ENCODE data around the gene CTDSPL.

Gene CTDSPL

DNA sequence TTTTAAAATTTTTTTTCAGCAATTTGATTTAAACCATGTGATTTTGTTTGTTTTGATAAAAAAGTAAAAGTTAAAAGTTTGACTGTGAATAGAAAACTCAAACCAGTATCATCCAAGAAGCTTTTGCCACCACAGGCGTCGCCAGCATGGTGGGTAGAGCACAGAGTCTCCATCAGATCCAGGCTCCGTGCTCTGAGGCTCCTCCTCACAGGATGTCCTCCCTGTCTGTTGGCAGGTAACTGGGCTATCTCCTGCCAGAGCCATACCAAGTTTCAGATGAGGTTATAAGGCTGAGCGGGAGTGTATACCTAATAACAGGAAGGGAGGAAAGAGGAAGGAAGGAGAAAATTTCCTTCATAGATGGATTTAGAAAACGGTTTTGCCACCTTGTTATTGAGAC is 28.8 kb downstream of the CTDSPL start:
- no peak for DNase-seq (ENCODE audit: low read depth in 2 of 2)

DNA sequence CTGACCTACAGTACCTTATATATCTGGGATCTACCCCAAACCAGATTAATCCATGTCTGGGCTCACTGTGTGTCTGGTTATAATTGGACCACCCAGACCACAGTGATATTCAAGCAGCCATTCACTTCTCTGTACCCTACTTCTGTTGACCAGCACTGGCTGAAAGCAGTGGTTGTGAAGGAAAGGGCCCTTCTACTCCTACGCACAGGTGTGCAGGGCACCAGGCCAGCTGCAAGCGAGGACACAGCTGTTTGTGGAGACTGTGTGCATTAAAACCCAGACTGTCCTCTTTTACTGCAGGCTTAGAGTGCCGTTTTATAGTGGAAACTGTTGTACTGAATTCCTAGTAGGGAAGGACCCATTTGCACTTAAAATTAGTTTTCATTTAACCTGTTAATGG is 29.5 kb downstream of the CTDSPL start:
- no peak for DNase-seq (ENCODE audit: low read depth in 2 of 2)

DNA sequence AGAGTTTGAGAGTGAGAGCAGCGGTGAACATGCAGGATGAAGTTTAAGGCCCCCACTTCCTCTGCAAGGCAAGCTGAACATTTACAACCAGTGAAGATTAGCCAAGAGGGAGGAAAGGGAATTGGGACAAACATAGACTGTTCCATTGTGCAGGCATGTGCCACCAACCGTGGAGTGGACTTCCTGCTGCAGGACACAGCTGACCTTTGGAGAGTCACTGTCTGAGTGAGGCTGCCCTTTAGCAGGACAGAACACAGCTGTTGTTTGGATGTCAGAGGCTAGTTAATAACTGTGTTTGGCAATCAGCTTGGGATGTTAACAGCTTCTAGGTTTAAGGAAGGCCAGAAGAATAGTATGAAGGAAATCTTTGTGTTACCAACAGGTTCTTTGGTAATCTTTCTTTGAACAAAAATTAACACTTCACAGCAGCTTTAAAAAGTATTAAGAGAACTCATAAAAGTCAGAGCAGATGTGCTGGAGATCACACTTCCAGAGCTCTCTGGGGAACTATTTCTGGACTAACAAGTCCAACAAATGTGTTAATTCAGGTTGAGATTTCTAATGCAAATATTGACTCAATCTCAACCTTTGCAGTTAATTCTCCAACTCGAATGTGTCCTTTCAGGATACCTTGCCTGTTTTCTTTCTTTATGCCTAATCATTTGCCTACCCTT is 31.4 kb downstream of the CTDSPL start:
- no peak for DNase-seq (ENCODE audit: low read depth in 2 of 2)

DNA sequence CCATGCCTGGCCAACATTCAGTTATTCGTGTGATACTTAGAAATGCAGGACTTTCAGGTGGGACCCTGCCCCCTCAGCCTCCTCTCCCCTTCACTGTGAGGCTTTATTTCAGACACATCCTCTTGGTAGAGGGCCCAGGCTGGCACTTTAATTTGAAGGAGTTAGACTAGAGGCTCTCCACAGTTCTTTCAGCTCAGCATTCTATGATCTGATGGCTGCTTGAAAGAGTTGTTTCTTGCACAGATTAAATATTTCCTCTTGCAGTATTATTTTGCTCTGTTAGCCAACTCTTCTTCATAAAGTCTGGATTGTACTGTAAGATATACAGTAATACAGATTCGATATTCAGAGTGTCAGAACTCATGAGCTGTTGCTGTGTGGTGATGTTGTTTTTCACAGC is 35.1 kb downstream of the CTDSPL start:
- no peak for DNase-seq (ENCODE audit: low read depth in 2 of 2)

DNA sequence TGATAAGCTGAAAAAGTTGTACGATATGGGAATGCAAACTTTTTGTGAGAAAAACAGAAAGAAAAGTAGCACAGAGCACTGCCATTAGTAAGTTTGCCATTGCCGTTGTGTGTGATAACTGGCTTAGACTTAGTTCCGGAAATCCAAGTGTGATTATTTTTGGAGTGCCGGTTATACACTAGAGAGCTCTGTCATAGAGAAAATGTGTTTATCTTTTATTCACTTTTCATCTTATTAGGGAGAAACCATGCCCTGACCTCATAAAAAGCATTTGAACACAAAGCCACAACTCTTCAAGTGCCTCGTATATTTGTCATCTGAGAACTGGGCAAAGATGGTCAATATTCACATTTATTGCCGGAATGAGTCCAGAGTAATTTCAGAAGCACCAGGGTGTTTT is 36.1 kb downstream of the CTDSPL start:
- DNase-seq (ENCODE audit: low read depth in 2 of 2), result no peak

DNA sequence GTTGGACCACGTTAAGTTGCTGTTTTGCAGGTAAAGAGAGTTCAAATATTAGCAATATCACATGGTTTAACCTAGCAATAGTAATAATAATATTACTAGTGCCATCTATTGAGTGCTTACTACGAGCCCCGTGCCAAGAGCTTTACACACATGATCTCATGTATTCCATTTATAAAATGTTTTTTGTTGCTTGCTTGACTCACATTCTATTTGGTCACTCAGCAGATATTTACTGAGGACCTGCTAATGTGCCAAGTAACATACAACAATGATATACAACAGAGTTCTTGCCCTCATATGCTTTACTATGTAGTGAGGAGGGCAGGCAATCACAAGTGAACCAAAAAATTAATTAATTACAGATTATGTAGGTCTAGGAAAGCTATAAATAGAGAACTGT is 36.7 kb downstream of the CTDSPL start:
- DNase-seq (ENCODE audit: low read depth in 2 of 2), result no peak

DNA sequence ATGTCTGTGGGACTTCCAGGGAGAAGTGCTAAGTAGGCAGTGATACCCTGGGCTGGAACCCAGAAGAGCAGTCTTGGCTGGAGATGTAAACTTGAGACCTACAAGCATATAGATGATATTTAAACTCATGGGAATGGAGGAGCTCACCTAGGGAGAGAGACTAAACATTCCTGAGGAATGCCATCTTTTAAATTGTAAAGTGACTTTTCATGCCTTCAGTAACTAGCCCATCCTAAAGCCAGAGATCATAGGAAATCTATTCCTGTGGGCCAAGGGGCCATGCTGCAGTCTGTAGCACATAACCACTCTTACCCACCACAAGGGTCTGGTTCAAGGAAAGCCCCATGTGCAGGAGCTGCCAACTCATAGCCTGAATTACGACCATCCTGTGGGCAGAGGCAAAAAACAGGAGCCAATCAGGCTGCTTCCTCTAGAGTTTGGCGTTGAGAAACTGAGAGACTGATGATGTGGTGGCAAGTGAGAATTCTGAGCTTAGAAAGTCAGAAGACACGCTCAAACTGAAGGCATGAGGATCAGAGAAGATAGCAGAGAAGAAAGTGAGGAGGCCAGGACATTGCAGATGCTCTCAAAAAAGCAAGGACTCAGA is 37.5 kb downstream of the CTDSPL start:
- no peak for DNase-seq (ENCODE audit: low read depth in 2 of 2)

DNA sequence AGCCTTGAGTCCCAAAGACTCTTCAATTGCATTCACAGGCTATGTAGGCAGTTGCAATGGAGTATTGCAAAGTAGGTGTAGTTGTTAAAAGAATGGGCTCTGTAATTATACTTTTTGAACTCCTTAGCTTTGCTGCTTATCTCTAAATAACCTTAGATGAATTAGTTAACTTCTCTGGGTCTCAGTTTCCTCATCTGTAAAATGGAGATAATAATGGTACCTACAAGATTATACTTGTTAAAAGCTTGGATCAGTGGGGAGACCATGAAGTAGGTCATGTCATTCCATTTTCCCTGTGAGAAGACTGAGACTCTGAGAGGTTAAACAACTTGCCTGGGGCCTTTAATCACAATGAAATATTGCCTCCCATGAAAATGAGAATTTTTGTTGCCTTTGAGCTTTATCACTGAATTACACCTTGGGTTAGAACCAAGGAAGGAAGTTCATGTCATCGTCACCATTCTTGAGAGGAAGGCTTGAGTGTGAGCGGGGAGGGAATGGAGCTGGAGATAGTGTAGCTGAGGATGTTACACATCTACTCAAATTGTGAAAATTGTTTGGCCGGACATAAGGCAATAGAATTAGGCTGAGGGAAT is 38.1 kb downstream of the CTDSPL start:
- DNase-seq (ENCODE audit: low read depth in 2 of 2), result no peak

DNA sequence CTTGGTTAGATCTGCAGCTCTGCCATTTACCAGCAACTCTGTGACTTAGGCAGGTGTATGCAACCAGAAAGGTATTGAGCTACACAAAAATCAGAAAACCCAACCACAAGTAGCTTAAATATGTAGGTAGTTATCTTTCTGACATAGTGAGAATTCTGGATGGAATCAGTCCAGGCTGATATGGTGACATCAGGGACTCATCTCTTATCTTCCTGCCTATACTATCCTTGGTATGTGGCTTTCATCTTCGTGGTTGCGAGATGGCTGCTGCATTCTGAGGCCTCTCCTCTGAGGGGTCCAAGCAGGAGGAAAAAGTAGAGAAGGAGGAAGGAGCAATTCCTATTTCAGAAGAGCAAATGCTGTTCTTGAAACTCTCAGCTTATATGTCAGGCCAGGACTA is 40.0 kb downstream of the CTDSPL start:
- DNase-seq (ENCODE audit: low read depth in 2 of 2), result no peak

DNA sequence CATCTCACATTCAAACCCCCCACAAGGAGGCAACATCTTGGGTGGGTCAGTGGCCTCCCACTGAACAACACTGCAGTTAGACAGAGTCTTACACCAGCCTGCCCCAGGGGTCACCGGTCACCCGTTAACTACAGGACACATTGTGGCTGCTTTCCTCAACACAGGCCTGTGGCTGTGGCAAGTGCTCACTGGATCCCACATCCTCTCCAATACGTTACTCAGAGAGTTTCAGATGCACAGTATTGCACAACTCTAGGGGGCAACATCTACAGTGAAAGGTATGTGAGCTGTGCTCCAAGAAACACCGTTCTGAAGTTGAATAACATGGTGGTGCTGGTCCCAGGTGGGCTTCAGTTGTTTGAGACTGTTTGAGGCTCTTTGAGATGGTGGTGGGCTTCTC is 41.0 kb downstream of the CTDSPL start:
- no peak for DNase-seq (ENCODE audit: low read depth in 2 of 2)

DNA sequence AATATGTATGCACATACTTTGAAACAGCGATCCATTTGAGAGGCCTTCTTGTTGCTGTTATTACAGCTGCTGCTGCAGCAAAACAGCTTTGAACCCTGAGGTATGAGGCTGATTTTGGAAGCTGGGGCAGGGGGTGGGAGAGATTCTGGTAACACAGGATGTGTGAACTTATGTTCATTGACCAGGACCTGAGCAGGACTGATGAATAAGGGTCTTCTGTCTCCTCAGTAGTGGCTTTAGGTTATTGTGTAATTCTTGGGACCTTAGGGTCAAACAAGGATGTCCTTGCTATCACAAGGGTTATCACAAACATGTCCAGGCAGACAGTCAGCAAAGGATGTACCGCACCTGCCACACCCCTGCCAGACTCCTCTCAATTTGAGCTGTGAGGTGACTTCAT is 41.6 kb downstream of the CTDSPL start:
- no peak for DNase-seq (ENCODE audit: low read depth in 2 of 2)

DNA sequence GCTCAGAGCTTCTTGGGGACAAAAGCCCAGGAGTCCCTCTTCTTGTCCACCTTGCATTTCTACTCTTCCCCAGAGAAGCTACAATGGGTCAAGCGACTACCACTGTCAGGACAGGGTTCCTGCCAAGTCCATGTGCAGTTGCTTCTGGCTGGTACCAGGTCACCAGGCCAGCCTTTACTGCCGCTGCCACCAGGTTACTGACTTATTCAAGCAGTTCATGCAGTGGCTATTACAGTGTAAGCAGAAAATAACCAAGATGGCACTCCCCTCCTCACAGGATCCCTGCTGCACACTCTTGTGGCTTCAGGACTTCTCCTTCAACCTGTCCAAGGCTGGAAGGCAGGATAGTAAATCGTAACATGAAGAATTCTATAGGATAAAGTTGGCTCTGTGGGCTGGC is 42.1 kb downstream of the CTDSPL start:
- no peak for DNase-seq (ENCODE audit: low read depth in 2 of 2)

DNA sequence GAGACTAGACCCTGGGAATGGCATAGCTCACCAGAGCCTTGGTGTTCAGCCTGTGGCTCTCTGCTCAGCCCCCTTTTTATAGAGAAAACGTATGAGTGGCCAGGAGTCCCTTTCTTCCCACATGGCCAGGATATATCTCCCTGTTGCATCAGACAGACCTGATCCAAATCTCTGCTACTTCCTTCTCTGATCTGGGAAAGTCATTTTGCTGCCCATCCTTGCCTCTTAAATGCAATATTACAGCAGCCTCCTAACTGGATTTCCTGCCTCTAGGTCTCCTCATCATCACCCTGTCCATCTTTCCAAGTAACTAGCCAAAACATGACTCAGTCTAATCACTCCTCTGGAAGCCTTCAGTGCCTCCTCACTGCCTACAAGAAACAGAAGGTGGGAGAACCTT is 42.9 kb downstream of the CTDSPL start:
- no peak for DNase-seq (ENCODE audit: low read depth in 2 of 2)

DNA sequence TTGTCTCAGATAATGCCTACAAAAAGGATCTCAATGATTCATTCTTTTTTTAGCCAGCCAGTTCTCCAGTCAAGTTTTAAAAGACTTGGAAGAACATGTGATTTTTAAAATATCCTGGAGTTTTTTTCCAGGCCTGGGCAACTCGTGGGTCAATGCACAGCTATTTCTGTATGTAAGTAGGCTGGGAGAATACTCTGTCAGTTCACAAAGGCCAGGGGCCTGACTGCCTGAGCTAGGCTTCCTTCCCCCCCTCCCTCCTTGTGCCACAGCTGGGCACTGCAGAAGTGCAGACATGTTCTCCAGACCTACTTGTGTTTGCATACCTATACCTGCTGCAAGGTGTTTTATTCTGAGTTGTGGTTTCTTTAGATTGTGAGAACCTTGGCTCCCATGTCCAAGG is 43.7 kb downstream of the CTDSPL start:
- DNase-seq (ENCODE audit: low read depth in 2 of 2), result no peak

DNA sequence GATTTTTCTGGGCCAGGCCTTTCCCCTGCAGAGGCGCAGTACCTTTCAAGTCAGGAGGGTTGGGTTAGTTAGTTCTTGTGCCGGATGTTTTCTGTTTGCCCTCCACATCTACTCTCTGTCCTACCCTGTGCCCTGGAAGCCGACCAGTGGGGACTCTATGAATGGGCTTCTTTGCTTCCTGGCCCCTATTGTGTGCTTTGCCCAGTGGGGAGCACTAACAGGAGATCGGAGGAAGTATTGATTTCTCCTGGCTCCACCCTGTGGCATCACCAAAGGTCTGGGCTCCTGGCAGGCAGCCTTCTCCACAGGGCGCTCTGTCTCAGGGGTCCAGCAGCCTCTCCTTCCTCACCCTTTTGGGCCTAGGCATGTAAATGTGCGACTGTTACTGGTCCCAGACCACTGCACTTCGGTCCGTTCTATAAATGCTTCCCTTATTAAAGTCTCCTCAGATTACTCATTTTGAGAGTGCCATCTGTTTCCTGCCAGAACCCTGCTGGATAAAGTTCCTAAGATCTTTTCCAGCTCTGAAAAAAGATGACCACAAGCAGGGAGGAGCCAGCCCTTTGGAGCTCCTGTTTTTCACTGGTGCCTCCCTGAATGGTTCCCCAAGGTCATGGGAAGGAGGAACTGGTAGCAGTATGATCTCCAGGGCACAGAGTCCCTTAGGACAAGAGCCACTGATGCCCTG is 44.5 kb downstream of the CTDSPL start:
- DNase-seq (ENCODE audit: low read depth in 2 of 2), result no peak

DNA sequence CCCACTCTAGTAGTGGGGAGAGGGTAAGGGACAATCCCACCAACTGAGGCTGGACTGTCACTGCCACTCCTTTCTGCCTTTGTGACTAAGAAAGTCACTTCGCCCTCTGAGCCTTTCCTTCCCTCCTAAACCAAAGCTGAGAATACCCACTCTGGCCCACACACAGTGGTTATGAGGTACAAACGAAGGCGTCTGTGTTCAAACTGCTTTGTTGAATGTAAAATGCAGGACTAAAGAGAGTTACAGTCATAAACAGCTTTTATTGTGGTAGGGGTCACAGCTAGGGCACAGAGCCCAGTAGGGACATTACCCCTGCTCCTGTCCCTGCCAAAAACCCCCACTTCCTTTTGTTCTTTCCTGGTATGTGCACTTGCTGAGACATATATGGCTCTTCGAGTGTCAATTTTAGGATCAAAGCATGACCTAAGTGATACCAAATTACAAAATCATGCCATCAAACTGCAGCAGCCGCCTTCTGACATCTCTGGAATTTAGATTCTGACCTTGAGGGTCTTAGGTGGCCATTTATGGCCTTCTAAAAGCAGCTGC is 45.1 kb downstream of the CTDSPL start:
- DNase-seq (ENCODE audit: low read depth in 2 of 2), result no peak

DNA sequence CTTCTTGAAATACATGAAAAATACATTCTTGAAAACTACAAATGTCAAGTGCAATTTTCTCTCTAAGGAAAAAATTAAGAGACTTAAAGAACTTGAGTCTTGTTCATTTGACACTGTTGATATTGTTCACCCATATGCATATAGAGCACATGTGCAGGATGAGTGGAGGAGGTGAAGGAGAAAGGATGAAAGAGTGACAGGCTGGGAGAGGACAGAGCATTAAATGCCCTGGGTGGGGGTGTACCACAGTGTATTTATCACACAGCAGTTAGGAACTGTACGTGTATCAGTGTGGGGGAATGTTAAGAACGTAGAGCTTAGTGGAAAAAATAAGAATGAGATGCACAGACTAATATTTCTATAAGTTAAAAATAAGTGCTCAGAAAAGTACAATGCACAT is 45.7 kb downstream of the CTDSPL start:
- no peak for DNase-seq (ENCODE audit: low read depth in 2 of 2)

DNA sequence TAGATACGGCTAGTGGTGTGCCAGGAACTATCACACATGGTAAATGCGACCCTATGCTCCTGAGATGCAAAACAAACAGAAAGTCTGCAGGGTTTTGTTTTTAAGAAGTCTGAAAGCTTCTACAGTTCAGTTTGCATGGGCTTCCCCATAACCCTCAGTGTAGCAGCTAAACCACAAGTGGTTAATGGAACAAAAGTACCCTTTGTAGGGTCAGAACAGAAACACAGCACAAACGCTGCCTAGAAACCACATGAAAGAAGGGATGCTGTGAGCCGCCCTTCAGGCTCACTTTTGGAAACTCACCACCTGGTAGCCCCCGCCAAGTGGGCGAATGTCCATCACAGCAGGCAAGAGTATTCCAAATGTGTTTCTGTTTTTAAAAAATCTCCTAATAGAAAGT is 46.2 kb downstream of the CTDSPL start:
- DNase-seq (ENCODE audit: low read depth in 2 of 2), result no peak

DNA sequence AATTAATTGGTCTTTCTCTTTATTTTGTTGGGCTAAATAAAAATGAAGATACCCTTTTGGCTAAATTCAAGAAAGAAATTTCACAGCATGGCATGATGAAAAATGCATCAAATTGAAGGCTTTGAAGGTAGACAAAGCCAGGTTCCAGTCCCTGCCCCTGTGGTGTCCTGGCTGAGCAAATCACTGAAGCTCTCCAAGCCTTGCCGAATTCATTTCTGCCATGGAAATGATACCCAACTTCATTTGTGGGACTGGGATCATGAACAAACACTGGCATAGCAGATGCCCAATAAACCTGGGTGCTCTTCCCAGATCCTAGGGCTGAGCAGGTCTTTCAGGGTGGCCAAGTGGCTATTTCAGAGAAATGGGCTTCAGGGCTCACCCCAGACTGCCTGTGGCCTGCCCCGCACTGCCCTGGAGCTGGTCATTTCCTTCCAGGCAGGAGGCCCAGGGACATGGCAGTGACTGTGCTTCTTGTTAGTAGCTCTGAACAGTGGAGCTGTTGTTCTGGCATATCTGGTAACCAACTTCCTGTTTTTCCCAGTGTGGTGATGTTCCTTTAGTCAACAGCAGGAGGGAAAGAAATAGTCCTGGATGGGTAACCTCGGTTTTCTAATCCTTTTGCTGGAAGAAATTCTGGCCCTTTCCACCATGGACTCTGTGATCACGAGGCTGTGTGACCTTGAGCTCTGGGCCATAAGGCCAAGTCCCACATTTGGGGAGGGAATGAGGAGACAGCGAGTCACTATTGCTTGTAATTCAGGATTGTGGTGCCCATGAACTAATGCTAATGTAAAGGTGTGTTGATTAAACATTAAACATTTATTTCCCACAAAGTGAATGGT is 47.6 kb downstream of the CTDSPL start:
- no peak for DNase-seq (ENCODE audit: low read depth in 2 of 2)

DNA sequence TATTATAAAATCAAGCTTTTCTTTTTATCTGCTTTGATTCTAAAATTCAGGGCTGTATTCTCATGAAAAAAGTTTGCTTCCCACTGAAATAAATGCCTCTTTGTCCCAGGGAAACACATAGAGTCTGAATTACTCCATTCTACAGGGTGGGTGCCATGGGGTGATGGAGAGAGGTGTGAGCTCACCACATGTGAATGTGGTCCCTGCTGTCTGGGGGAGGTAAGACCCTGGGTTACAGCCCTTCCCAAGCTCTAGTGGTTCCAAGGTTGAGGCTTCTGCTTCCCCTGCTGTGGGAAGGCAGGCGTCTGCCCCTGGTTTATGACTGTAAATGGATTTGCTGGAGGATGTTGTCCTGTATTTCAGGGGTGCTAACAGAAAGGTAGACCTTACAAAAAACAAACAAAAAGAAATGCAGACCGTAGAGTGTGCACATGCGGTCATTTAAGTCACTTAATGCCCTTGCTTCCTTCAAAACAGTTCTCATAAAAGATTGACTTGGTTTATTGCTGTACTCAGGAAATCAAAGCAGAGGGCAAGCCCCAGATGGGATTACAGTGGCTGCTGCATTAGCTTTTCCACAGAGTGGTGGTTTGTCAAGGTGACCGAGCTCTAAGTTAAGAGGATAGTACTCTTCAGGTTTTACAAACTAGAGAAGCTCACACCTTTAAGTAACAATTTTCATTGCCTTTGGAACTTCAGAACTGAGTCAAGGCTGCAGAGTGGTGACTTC is 49.2 kb downstream of the CTDSPL start:
- no peak for DNase-seq (ENCODE audit: low read depth in 2 of 2)

DNA sequence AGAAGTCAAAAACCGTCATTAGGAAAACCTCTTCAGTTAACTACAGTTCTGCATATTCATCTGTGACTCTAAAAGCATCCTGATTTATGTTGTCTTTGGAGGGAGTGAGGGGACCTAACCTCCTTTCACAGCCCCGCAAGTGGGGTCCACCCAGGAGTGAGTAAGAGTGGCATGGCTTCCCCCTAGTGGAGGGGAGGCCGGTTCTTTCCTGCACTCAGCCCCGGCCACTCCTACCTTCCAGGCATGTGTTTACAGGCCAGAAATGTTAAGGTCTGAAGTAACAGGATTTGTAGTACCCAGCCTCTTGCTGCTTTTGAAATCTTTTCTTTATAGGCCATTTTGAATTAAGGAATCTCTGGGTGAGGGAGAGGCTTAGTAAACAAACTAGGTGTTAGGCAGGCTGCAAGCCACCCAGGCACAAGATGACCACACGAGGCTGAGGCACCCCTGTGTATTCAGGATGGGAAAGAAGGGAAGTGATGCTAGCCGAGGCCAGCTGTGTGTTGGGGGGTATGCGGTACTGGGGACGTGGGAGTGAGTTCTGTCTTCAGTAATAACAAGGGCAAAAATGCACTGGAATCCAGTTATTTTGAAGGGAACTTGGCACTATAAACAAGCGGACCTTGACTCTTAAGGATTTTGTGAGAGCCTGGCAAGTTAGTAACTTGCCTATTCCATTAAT is 50.5 kb downstream of the CTDSPL start:
- no peak for DNase-seq (ENCODE audit: low read depth in 2 of 2)

Data from stimulated activated CD4-positive, alpha-beta T cell treated with anti-CD3 and anti-CD28 coated beads, Interleukin-12 subunit alpha, Interleukin-12 subunit beta, amount 100 ng/mL, for 24 hours (primary cell).